K562 (cell line): ENCODE results near the gene ST6GALNAC6. TPM values are rescaled to one million over a fixed set of nuclear protein-coding genes. Genes with fewer than 3 reads are reported as not detected.

ENCODE experiments used
- ATAC-seq: fragments of 200-7000 bp; cut with Tn5 transposase; 3 replicates; pipeline ENCODE4 v1.9.1; 2020; ENCODE audit warnings: moderate library complexity
- BruUV-seq: library from RNA; stranded (reverse); fragments of 400-500 nt; replicated peaks from 2 replicates; lab custom pipeline; 2021; lab: Mats Ljungman, UMichigan
- CTCF ChIA-PET: fragments of 300-600 bp; formaldehyde crosslinking; extraction: SDS; loops from one replicate; lab custom pipeline; 2021; ENCODE audit warnings: low intra/inter-chr PET ratio; lab: Yijun Ruan, JAX
- POLR2A ChIA-PET: fragments of 300-600, 350-650 bp; sonication (Branson Sonifier 250); formaldehyde crosslinking; extraction: SDS; loops from one replicate; lab custom pipeline; 2021; ENCODE audit warnings: antibody characterized with exemption, inconsistent platforms; lab: Yijun Ruan, JAX
- DNase-seq, 4 experiments: peaks; one replicate each; pipeline versions ENCODE4 v3.0.0 to v3.0.0-alpha.2; 2011 to 2018; ENCODE audit warnings: low spot score in 3 of 4, mixed read lengths in 3 of 4; ENCODE audit errors: extremely low read depth in 1 of 4
- FAIRE-seq: peaks from 2 replicates; lab custom pipeline; 2011; peaks lifted over from hg19 to GRCh38; lab: Jason Lieb, UNC
- H2AFZ ChIP-seq: 2 replicates; pipeline ENCODE4 v1.6.0; 2011; ENCODE audit warnings: low read depth, low read length, control low read depth, inconsistent platforms
- H3K27ac ChIP-seq: fragments of 200-600 bp; 3 replicates; pipeline ENCODE4 v1.8.0; 2011; ENCODE audit warnings: low read depth, mild to moderate bottlenecking, control low read depth, inconsistent platforms, low read length, moderate library complexity, mixed read lengths; ENCODE audit errors: extremely low read depth
- H3K27me3 ChIP-seq, 2 experiments: fragments of 300-600 bp in 1 of 2; 2 replicates in 1 of 2; 3 replicates in 1 of 2; pipeline versions ENCODE4 v1.6.0 to v1.8.0; 2011; ENCODE audit warnings: inconsistent platforms in 2 of 2, low read length in 2 of 2, mild to moderate bottlenecking in 1 of 2, mixed read lengths in 1 of 2, moderate library complexity in 1 of 2; ENCODE audit not compliant: control insufficient read depth in 2 of 2, insufficient read depth in 2 of 2
- H3K36me3 ChIP-seq: fragments of 300-600 bp; 3 replicates; pipeline ENCODE4 v1.8.0; 2011; ENCODE audit warnings: mild to moderate bottlenecking, low read length, inconsistent platforms; ENCODE audit not compliant: control insufficient read depth, insufficient read depth
- H3K4me1 ChIP-seq, 2 experiments: fragments of 200-600 bp in 1 of 2; replicated peaks in 1 of 2; 2 replicates in 1 of 2; 3 replicates in 1 of 2; pipeline versions ENCODE4 v1.5.1 to v1.8.0; 2011; ENCODE audit warnings: inconsistent platforms in 2 of 2, low read length in 2 of 2, mild to moderate bottlenecking in 1 of 2, mixed read lengths in 1 of 2, moderate library complexity in 1 of 2; ENCODE audit not compliant: control insufficient read depth in 2 of 2, insufficient read depth in 2 of 2
- H3K4me2 ChIP-seq: 2 replicates; pipeline ENCODE4 v1.6.1; 2011; ENCODE audit warnings: low read length, control low read depth, inconsistent platforms, mixed read lengths; ENCODE audit not compliant: insufficient read depth
- H3K4me3 ChIP-seq: fragments of 200-600 bp; sonication (generic), shearing (Covaris generic); 2 replicates; pipeline ENCODE4 v1.5.1; 2016; ENCODE audit warnings: control low read depth, inconsistent platforms
- H3K79me2 ChIP-seq: fragments of 200-600 bp; 3 replicates; pipeline ENCODE4 v1.8.0; 2011; ENCODE audit warnings: low read length, inconsistent platforms; ENCODE audit not compliant: control insufficient read depth, insufficient read depth
- H3K9ac ChIP-seq, 2 experiments: 2 replicates each; pipeline versions ENCODE4 v1.6.0 to v1.6.1; 2011; ENCODE audit warnings: low read depth in 2 of 2, low read length in 2 of 2, control low read depth in 1 of 2, inconsistent platforms in 1 of 2, mild to moderate bottlenecking in 1 of 2, mixed read lengths in 1 of 2; ENCODE audit not compliant: insufficient read depth in 1 of 2
- H3K9me1 ChIP-seq: one replicate; pipeline ENCODE4 v1.6.0; 2011; ENCODE audit warnings: inconsistent platforms, mild to moderate bottlenecking, low read length, moderate library complexity; ENCODE audit not compliant: control insufficient read depth, insufficient read depth
- H3K9me3 ChIP-seq: replicated peaks from 2 replicates; pipeline ENCODE4 v1.5.1; 2011; ENCODE audit warnings: low read depth, low read length, inconsistent platforms; ENCODE audit not compliant: control insufficient read depth, insufficient read depth
- H4K20me1 ChIP-seq: replicated peaks from 2 replicates; pipeline ENCODE4 v1.6.1; 2011; ENCODE audit warnings: low read length, inconsistent platforms, mixed read lengths; ENCODE audit not compliant: control insufficient read depth, insufficient read depth
- BHLHE40 ChIP-seq: IDR thresholded peaks from 2 replicates; pipeline ENCODE4 v1.6.1; 2011; ENCODE audit warnings: low read length, improper control_type of control experiment
- EP400 ChIP-seq: fragments of 450-650 bp; IDR thresholded peaks from 2 replicates; pipeline ENCODE4 v1.6.1; 2017; ENCODE audit warnings: antibody characterized with exemption, mild to moderate bottlenecking, moderate library complexity
- MAX ChIP-seq: sonication (generic); formaldehyde crosslinking; IDR thresholded peaks from 2 replicates; pipeline ENCODE4 v1.9.0; 2022; ENCODE audit warnings: mild to moderate bottlenecking, missing genetic modification reagents
- RBM22 ChIP-seq: fragments of 200-400 bp; formaldehyde crosslinking; IDR thresholded peaks from 2 replicates; pipeline ENCODE4 v1.6.1; 2018; ENCODE audit warnings: low read length, low read depth; ENCODE audit not compliant: poor library complexity, severe bottlenecking
- SAFB ChIP-seq: fragments of 200-400 bp; formaldehyde crosslinking; IDR thresholded peaks from 2 replicates; pipeline ENCODE4 v1.6.1; 2017; ENCODE audit warnings: low read depth, low read length, borderline replicate concordance
- SRSF1 ChIP-seq: fragments of 200-400 bp; formaldehyde crosslinking; IDR thresholded peaks from 2 replicates; pipeline ENCODE4 v1.6.1; 2017; ENCODE audit warnings: mild to moderate bottlenecking, low read depth, low read length, moderate library complexity
- SRSF3 ChIP-seq: fragments of 200-400 bp; formaldehyde crosslinking; IDR thresholded peaks from 2 replicates; pipeline ENCODE4 v1.6.1; 2016; ENCODE audit warnings: mild to moderate bottlenecking, low read length, moderate library complexity; ENCODE audit not compliant: insufficient read depth
- TARDBP ChIP-seq: fragments of 450-650 bp; IDR thresholded peaks from 2 replicates; pipeline ENCODE4 v1.6.1; 2016
- USF1 ChIP-seq: sonication (generic); formaldehyde crosslinking; IDR thresholded peaks from 2 replicates; pipeline ENCODE4 v1.9.0; 2022; ENCODE audit warnings: mild to moderate bottlenecking, missing genetic modification reagents
- ZBTB1 ChIP-seq: sonication (generic); formaldehyde crosslinking; IDR thresholded peaks from 2 replicates; pipeline ENCODE4 v1.8.1; 2023; ENCODE audit warnings: missing genetic modification reagents, low read depth, mild to moderate bottlenecking, borderline replicate concordance
- ZNF639 ChIP-seq, 2 experiments: fragments of 200-800 bp in 1 of 2; sonication (Bioruptor generic) in 1 of 2; sonication (generic) in 1 of 2; formaldehyde crosslinking in 1 of 2; IDR thresholded peaks in 1 of 2; conservative IDR thresholded peaks in 1 of 2; 2 replicates each; pipeline versions ENCODE4 v1.5.0 to v1.6.1; 2016 to 2020; ENCODE audit warnings: missing compliant biosample characterization in 1 of 2, missing genetic modification characterization in 1 of 2, missing genetic modification reagents in 1 of 2
- WGBS: fragments of 100-300 bp; shearing (Covaris generic); methylation state at CpG from one replicate; pipeline ENCODE4 v1.1.6; 2016; ENCODE audit warnings: low coverage, mixed read lengths; ENCODE audit not compliant: insufficient coverage; ENCODE audit errors: missing lambda C conversion rate; 5-methylcytosine and 5-hydroxymethylcytosine counted together
- in situ Hi-C: fragments of 300-500 bp; cut with MboI; formaldehyde crosslinking; loops from 4 replicates; pipeline ENCODE4 v1.15.0; 2018; ENCODE audit warnings: inconsistent platforms, mixed read lengths
- intact Hi-C: fragments of 100-400 bp; cut with micrococcal nuclease; formaldehyde crosslinking; loops from 2 replicates; pipeline ENCODE4 v1.14.2; 2022
- polyA plus RNA-seq, 8 experiments: library from polyadenylated mRNA; depleted of rRNA in 4 of 8; stranded (reverse) in 5 of 8; unstranded in 3 of 8; fragments of >200 nt; fragmentation: Nextera tagmentation in 2 of 8; fragmentation: Illumina TruSeq in 1 of 8; extraction: Ambion mirVana in 2 of 8; extraction: Trizol in 1 of 8; gene quantifications; 2 replicates each; pipeline versions ENCODE4 v1.2.1 to v1.2.3, GENCODE V29; 2011 to 2014; ENCODE audit warnings: inconsistent platforms in 1 of 8, missing spikeins in 1 of 8
- total RNA-seq, 7 experiments: library from RNA; depleted of rRNA in 6 of 7; stranded (reverse); fragments of >200 nt in 6 of 7; fragmentation: Illumina TruSeq in 2 of 7; extraction: Trizol in 2 of 7; gene quantifications; 2 replicates each; pipeline versions ENCODE4 v1.2.1 to v1.2.3, GENCODE V29; 2011 to 2021; ENCODE audit warnings: low replicate concordance in 1 of 7
- TF ChIP-seq, protein P1 (sequence below): fragments of 250-450 bp; sonication (Bioruptor Pico); IDR thresholded peaks from 2 replicates; pipeline ENCODE4 v1.9.0; 2021; ENCODE audit warnings: mild to moderate bottlenecking, inconsistent platforms
- TF ChIP-seq, protein P2 (sequence below): sonication (generic); formaldehyde crosslinking; IDR thresholded peaks from 2 replicates; pipeline ENCODE4 v1.5.0; 2020; ENCODE audit warnings: missing genetic modification reagents

Gene ST6GALNAC6
- total and polyA plus RNA-seq, 9 of the 15 experiments (the other 6 are each of a cell fraction or from before 2014, with no cell fraction given): 0.13 to 23.0 (median 14.5) TPM

- peak; percentile 50 for TF ChIP-seq RBM22
- no peak for TF ChIP-seq SRSF3
- TF ChIP-seq SAFB: no peak
- TF ChIP-seq, protein P1, sequence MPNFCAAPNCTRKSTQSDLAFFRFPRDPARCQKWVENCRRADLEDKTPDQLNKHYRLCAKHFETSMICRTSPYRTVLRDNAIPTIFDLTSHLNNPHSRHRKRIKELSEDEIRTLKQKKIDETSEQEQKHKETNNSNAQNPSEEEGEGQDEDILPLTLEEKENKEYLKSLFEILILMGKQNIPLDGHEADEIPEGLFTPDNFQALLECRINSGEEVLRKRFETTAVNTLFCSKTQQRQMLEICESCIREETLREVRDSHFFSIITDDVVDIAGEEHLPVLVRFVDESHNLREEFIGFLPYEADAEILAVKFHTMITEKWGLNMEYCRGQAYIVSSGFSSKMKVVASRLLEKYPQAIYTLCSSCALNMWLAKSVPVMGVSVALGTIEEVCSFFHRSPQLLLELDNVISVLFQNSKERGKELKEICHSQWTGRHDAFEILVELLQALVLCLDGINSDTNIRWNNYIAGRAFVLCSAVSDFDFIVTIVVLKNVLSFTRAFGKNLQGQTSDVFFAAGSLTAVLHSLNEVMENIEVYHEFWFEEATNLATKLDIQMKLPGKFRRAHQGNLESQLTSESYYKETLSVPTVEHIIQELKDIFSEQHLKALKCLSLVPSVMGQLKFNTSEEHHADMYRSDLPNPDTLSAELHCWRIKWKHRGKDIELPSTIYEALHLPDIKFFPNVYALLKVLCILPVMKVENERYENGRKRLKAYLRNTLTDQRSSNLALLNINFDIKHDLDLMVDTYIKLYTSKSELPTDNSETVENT: no peak
- TF ChIP-seq TARDBP: no peak
- no peak for TF ChIP-seq SRSF1
- no peak for TF ChIP-seq ZBTB1 (CRISPR knock-in tag)
Measured at GRCh38 chr9:127947841-127948710, 48.7 kb upstream of the ST6GALNAC6 start (continued).

DNA sequence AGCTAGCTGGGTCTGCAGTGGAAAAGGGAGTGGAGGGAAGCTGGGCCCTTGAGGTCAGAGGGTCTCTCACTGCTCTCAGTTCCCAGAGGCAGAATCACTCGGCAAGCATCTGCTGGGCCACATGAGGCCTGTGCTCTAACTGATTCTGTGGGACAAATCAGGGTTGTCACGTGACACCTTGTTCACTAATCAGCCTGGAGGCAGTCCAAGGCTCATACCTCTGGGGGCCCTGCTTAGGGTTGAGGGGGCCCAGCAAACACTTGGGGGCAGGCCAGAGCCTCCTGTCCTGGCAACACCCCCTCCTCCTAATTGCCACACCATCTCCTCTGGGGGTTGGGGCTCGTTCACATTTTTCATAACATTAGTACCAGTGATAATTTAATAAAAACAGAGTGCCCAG is 47.3 kb upstream of the ST6GALNAC6 start:
- POLR2A ChIA-PET: no interaction called here
- no peaks in the 10 kb centered on the region for H3K79me2 ChIP-seq
- WGBS: 54% methylated on average over 2 of the region's 3 CpGs
- no peak overlapping the region for H3K4me3 ChIP-seq
- H3K4me2 ChIP-seq: no peak overlapping the region
- CTCF ChIA-PET: no interaction called here
- peaks cover 26% of the 10 kb centered on the region; the same call in 2 of the 3 replicates for H3K36me3 ChIP-seq
- peaks cover 11 to 56% of the 10 kb centered on the region in 2 experiments; a peak in 4 of 5 replicates for H3K4me1 ChIP-seq
- no peak for DNase-seq
- no TSS peak for BruUV-seq
- H4K20me1 ChIP-seq: 0 out of 2 replicates have a peak, but pooled peaks cover 5% of the 10 kb centered on the region
- intact Hi-C loops (no loop called here), in situ Hi-C loops (no loop called here)
- H3K9me1 ChIP-seq: peaks cover 6% of the 10 kb centered on the region
- no peak for ATAC-seq
- no peak overlapping the region for H3K27ac ChIP-seq
- H3K27me3 ChIP-seq: no peaks in the 10 kb centered on the region
- no peaks in the 10 kb centered on the region for H3K9me3 ChIP-seq
- no peak overlapping the region for H2AFZ ChIP-seq
- no peak overlapping the region; a peak in 1 of 4 replicates for H3K9ac ChIP-seq
- FAIRE-seq: no peak
- TF ChIP-seq EP400 (no peak), BHLHE40 (peak; percentile 46), MAX (CRISPR knock-in tag) (no peak), ZNF639 (CRISPR knock-in tag; conservative IDR thresholded peaks at IDR 0.05 in 1 of 2, IDR thresholded peaks at IDR 0.05 in 1 of 2) (no peak), USF1 (CRISPR knock-in tag) (peak; percentile 61)
- TF ChIP-seq, protein P2, sequence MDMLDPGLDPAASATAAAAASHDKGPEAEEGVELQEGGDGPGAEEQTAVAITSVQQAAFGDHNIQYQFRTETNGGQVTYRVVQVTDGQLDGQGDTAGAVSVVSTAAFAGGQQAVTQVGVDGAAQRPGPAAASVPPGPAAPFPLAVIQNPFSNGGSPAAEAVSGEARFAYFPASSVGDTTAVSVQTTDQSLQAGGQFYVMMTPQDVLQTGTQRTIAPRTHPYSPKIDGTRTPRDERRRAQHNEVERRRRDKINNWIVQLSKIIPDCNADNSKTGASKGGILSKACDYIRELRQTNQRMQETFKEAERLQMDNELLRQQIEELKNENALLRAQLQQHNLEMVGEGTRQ (CRISPR knock-in tag): peak; percentile 55
